Amygdala (tissue), 56 donors: Measurements from ENCODE around the gene ZNF552.
A peak's percentile ranks its signal among the peaks of the same experiment; 100 is the strongest.

Source experiments
- DNase-seq, 56 donors: peaks; one replicate each; lab custom pipeline; 2025; lab: John Stamatoyannopoulos, UW

Gene ZNF552

DNA sequence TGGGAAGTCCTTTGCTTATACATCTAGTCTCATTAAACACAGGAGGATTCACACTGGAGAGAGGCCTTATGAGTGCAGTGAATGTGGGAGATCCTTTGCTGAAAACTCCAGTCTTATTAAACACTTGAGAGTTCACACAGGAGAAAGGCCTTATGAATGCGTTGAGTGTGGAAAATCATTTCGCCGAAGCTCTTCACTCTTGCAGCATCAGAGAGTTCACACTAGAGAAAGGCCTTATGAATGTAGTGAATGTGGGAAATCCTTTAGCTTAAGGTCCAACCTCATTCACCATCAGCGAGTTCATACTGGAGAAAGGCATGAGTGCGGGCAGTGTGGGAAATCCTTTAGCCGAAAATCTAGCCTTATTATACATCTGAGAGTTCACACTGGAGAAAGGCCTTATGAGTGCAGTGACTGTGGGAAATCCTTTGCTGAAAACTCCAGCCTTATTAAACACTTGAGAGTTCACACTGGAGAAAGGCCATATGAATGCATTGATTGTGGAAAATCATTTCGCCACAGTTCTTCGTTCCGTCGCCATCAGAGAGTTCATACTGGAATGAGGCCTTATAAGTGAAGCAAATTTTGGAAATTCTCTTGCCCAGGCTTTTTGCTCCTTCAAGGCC lies 35.4 kb downstream of the ZNF552 start:
- no peak for DNase-seq

DNA sequence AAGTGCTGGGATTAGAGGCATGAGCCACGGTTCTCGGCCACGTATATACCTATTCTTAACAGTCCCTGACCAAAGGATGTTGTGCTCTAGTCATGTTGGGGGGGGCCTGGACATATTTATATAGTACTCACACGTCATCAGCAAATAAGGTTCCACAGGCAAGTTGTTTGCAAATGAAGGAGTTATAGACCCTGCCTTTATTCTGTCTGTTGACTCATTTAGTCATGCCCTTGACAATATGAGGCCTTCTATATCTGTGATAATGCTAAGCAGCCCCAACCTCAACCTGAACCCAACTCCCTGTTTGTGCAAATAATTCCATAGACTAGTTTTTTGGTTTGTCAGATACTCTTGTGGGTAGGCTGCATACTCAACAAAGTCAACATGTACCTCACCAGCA lies 36.4 kb downstream of the ZNF552 start:
- no peak for DNase-seq

- no peak for DNase-seq
Measured at GRCh38 chr19:57776764-57777296, 37.9 kb downstream of the ZNF552 start.

DNA sequence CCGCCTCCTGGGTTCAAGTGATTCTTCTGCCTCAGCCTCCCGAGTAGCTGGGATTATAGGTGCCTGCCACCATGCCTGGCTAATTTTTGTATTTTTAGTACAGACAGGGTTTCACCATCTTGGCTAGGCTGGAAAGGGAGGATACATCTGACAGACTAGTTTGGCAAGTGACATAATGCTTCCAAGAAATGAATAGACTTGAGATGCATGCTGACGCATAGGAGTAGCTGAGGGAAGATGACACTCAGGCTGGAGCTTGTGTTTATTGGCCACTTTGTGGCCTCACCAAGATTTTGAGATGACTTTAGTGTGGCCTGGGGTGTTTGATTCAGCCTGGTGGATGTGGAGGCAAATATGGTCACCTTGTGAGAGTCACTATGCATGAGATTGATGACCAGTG lies 41.2 kb downstream of the ZNF552 start:
- DNase-seq: no peak

DNA sequence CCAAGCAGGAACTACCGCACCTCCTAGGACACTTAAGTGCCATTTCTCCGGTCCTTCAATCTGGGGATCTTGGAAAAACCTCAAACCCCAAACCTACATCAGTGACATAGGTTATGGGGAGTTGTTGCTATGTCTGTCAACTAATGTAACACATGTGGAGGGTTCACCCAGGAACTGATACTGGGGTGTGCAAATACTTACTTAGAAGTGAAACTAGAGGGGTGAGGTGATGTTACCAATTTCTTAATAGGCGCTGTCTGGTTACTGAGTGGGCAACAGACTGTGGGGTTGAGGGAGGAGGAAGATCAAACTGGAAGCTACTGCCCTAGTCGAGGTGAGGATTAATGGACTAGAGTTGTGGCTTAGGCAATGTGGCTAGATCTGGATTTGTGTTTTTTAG lies 43.3 kb downstream of the ZNF552 start:
- no peak for DNase-seq

DNA sequence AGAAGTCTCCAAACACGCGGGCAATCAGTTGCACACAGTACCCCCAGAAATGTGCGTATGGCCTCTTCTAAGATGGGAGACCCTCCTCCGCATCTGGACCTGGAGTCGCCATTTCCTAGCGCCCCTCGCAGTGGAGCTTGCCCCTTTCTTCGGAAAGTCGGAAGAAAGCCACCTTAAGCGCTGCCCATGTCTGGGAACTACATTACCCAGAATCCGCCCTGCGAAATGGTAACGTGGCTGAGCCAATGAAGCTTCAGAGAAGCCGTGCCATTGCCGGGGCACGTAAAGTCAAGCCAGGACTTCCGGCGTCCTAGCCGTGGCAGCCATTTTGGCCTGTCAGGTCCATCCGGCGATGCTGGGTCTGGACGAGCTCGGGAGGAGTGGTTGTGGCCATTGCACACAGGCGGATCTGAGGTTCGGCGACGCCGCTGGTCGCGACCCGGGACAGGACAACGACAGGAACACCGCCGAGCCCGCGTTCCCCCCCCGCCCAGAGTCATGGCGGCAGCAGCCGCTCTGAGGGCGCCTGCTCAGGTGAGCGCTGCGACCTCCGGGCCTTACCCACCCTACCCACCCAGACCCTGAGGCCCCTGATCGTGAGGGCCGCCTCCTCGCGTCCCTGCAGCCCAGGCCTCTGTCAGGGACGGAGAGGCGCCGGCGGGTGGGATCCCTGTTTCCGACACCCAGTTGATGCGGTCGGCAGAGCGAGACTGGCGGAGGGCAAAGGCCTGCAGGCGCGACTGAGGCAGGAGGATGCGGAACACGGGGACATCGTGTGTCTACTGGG lies 45.2 kb downstream of the ZNF552 start, which contains the start of gene ZNF586:
ZNF586 (plus strand) TSS at position 332 of the 787 bp plus-strand sequence; CDS start at position 499, 167 bp downstream.
- DNase-seq: peak; percentile 5 to 95 (median 84)

DNA sequence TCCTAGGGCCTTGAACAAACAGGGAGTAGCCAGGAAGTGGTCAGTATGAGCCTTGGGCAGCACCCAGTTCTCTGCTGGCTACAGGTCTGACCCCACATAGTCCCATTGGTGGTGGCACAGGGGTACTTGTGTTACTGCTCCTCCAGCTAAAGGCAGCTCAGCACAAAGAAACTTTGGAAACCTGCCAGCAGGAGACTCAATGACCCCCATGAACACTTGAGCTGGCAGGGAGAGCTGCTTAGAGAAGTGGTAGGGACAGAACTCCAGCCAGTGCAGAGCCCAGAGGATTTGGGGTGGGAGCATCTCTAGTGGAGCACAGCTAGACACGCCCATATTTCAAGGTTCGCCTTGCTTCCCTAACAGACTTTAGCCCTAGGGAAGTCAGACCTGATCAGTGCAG lies 55.6 kb downstream of the ZNF552 start:
- DNase-seq: peak in 3 of 56 donors; percentile 1 to 5 (median 2)

- DNase-seq: no peak
Measured at GRCh38 chr19:57757941-57758340, 56.8 kb downstream of the ZNF552 start.
